HEK293 (cell line): ENCODE measurements around the gene GRID2.

Experiments
- CTCF ChIA-PET: fragments of 350-600 bp; formaldehyde crosslinking; extraction: SDS; loops from one replicate; lab custom pipeline; 2021; ENCODE audit warnings: antibody characterized with exemption; lab: Yijun Ruan, JAX
- POLR2A ChIA-PET: fragments of 300-600 bp; formaldehyde crosslinking; extraction: SDS; loops from one replicate; lab custom pipeline; 2020; ENCODE audit warnings: antibody characterized with exemption, inconsistent platforms; lab: Yijun Ruan, JAX
- H3K27ac ChIP-seq: fragments of 200-500 bp; sonication (Bioruptor generic); 2 replicates; pipeline ENCODE4 v1.5.1; 2014; ENCODE audit warnings: low read depth, low read length, control low read depth, inconsistent platforms; ENCODE audit errors: extremely low read depth
- H3K36me3 ChIP-seq, 2 experiments: fragments of 200-500 bp in 1 of 2; sonication (Bioruptor generic) in 1 of 2; 1 replicate in 1 of 2; 2 replicates in 1 of 2; pipeline ENCODE4 v1.5.1; 2014 to 2017; ENCODE audit warnings: inconsistent platforms in 2 of 2, low read length in 2 of 2; ENCODE audit not compliant: control insufficient read depth in 2 of 2, insufficient read depth in 1 of 2
- H3K4me1 ChIP-seq: fragments of 200-500 bp; sonication (Bioruptor generic); 2 replicates; pipeline ENCODE4 v1.5.1; 2014; ENCODE audit warnings: mild to moderate bottlenecking, low read length, inconsistent platforms; ENCODE audit not compliant: control insufficient read depth, insufficient read depth
- H3K4me3 ChIP-seq: 2 replicates; pipeline ENCODE4 v1.5.1; 2011; ENCODE audit warnings: low read depth, mild to moderate bottlenecking, control low read depth, low read length, moderate library complexity
- H3K9me3 ChIP-seq: fragments of 200-500 bp; sonication (Bioruptor generic); 2 replicates; pipeline ENCODE4 v1.5.1; 2014; ENCODE audit warnings: low read depth, low read length, inconsistent platforms; ENCODE audit not compliant: control insufficient read depth, insufficient read depth
- BCL11A ChIP-seq: fragments of 450-650 bp; formaldehyde crosslinking; IDR thresholded peaks from 2 replicates; pipeline ENCODE4 v1.5.1; 2016; ENCODE audit warnings: low read depth, missing biosample characterization, missing genetic modification characterization
- GFI1B ChIP-seq: fragments of 450-650 bp; formaldehyde crosslinking; IDR thresholded peaks from 2 replicates; pipeline ENCODE4 v1.5.1; 2016; ENCODE audit warnings: missing biosample characterization, missing genetic modification characterization
- GLI4 ChIP-seq: fragments of 450-650 bp; formaldehyde crosslinking; IDR thresholded peaks from 2 replicates; pipeline ENCODE4 v1.5.1; 2016; ENCODE audit warnings: missing biosample characterization, missing genetic modification characterization
- KLF1 ChIP-seq: fragments of 450-650 bp; formaldehyde crosslinking; IDR thresholded peaks from 2 replicates; pipeline ENCODE4 v1.5.1; 2016; ENCODE audit warnings: missing biosample characterization, missing genetic modification characterization
- PATZ1 ChIP-seq: fragments of 450-650 bp; formaldehyde crosslinking; IDR thresholded peaks from 2 replicates; pipeline ENCODE4 v1.5.1; 2016; ENCODE audit warnings: missing biosample characterization, missing genetic modification characterization
- PRDM4 ChIP-seq: fragments of 450-650 bp; formaldehyde crosslinking; IDR thresholded peaks from 2 replicates; pipeline ENCODE4 v1.5.1; 2017; ENCODE audit warnings: missing biosample characterization, missing genetic modification characterization
- SP7 ChIP-seq: fragments of 450-650 bp; formaldehyde crosslinking; IDR thresholded peaks from 2 replicates; pipeline ENCODE4 v1.5.1; 2016; ENCODE audit warnings: missing biosample characterization, missing genetic modification characterization
- ZBTB10 ChIP-seq: fragments of 450-650 bp; formaldehyde crosslinking; IDR thresholded peaks from 2 replicates; pipeline ENCODE4 v1.5.1; 2016; ENCODE audit warnings: missing biosample characterization, missing genetic modification characterization
- ZBTB20 ChIP-seq: fragments of 450-650 bp; formaldehyde crosslinking; IDR thresholded peaks from 2 replicates; pipeline ENCODE4 v1.5.1; 2016; ENCODE audit warnings: missing biosample characterization, missing genetic modification characterization
- ZBTB8A ChIP-seq: fragments of 450-650 bp; formaldehyde crosslinking; IDR thresholded peaks from 2 replicates; pipeline ENCODE4 v1.5.1; 2016; ENCODE audit warnings: missing biosample characterization, missing genetic modification characterization
- ZNF121 ChIP-seq: fragments of 450-650 bp; formaldehyde crosslinking; IDR thresholded peaks from 2 replicates; pipeline ENCODE4 v1.5.1; 2016; ENCODE audit warnings: missing biosample characterization, missing genetic modification characterization
- ZNF138 ChIP-seq: fragments of 450-650 bp; formaldehyde crosslinking; IDR thresholded peaks from 2 replicates; pipeline ENCODE4 v1.5.1; 2016; ENCODE audit warnings: missing biosample characterization, missing genetic modification characterization, borderline replicate concordance
- ZNF18 ChIP-seq: fragments of 450-650 bp; formaldehyde crosslinking; IDR thresholded peaks from 2 replicates; pipeline ENCODE4 v1.5.1; 2016; ENCODE audit warnings: missing biosample characterization, missing genetic modification characterization
- ZNF239 ChIP-seq: fragments of 450-650 bp; formaldehyde crosslinking; IDR thresholded peaks from 2 replicates; pipeline ENCODE4 v1.5.1; 2016; ENCODE audit warnings: missing biosample characterization, missing genetic modification characterization
- ZNF394 ChIP-seq: fragments of 450-650 bp; formaldehyde crosslinking; IDR thresholded peaks from 2 replicates; pipeline ENCODE4 v1.5.1; 2016; ENCODE audit warnings: missing biosample characterization, missing genetic modification characterization, mild to moderate bottlenecking, moderate library complexity, borderline replicate concordance
- ZNF473 ChIP-seq: fragments of 450-650 bp; formaldehyde crosslinking; IDR thresholded peaks from 2 replicates; pipeline ENCODE4 v1.5.1; 2017; ENCODE audit warnings: missing biosample characterization, missing genetic modification characterization
- ZNF48 ChIP-seq: fragments of 450-650 bp; formaldehyde crosslinking; IDR thresholded peaks from 2 replicates; pipeline ENCODE4 v1.5.1; 2016; ENCODE audit warnings: missing biosample characterization, missing genetic modification characterization
- ZNF488 ChIP-seq: fragments of 450-650 bp; formaldehyde crosslinking; IDR thresholded peaks from 2 replicates; pipeline ENCODE4 v1.5.1; 2016; ENCODE audit warnings: missing biosample characterization, missing genetic modification characterization
- ZNF501 ChIP-seq: fragments of 450-650 bp; formaldehyde crosslinking; IDR thresholded peaks from 2 replicates; pipeline ENCODE4 v1.5.1; 2016; ENCODE audit warnings: missing biosample characterization, missing genetic modification characterization
- ZNF610 ChIP-seq: fragments of 450-650 bp; formaldehyde crosslinking; IDR thresholded peaks from 2 replicates; pipeline ENCODE4 v1.5.1; 2016; ENCODE audit warnings: missing biosample characterization, missing genetic modification characterization, borderline replicate concordance
- ZSCAN18 ChIP-seq: fragments of 450-650 bp; formaldehyde crosslinking; IDR thresholded peaks from 2 replicates; pipeline ENCODE4 v1.5.1; 2016; ENCODE audit warnings: missing biosample characterization, missing genetic modification characterization

The GRID2 gene

GRCh38 chr4:93216646-93217045 is 912.9 kb downstream of the GRID2 start:
- Histone ChIP-seq H3K27ac (no peak overlapping the region), H3K4me1 (no peaks in the 10 kb centered on the region), H3K36me3 (no peaks in the 10 kb centered on the region), H3K4me3 (no peak overlapping the region), H3K9me3 (no peaks in the 10 kb centered on the region)
- CTCF ChIA-PET: no interaction called here
- POLR2A ChIA-PET: no interaction called here
- TF ChIP-seq ZNF18 (tag by site-specific recombination): no peak
- TF ChIP-seq GLI4: no peak
- TF ChIP-seq ZBTB10 (tag by site-specific recombination): no peak
- no peak for TF ChIP-seq ZNF239 (tag by site-specific recombination)
- no peak for TF ChIP-seq KLF1 (tag by site-specific recombination)
- no peak for TF ChIP-seq ZNF473 (tag by site-specific recombination)
- TF ChIP-seq GFI1B: no peak
- TF ChIP-seq ZSCAN18 (tag by site-specific recombination): no peak
- no peak for TF ChIP-seq SP7 (tag by site-specific recombination)
- TF ChIP-seq ZBTB20 (tag by site-specific recombination): no peak
- TF ChIP-seq BCL11A (tag by site-specific recombination): no peak
- no peak for TF ChIP-seq ZNF488 (tag by site-specific recombination)

GRCh38 chr4:93217431-93217830 is 913.7 kb downstream of the GRID2 start:
- Histone ChIP-seq H3K4me1 (no peaks in the 10 kb centered on the region), H3K36me3 (no peaks in the 10 kb centered on the region), H3K27ac (no peak overlapping the region), H3K9me3 (no peaks in the 10 kb centered on the region), H3K4me3 (no peak overlapping the region)
- POLR2A ChIA-PET: no interaction called here
- TF ChIP-seq PATZ1 (tag by site-specific recombination): no peak
- no peak for TF ChIP-seq ZNF610 (tag by site-specific recombination)
- no peak for TF ChIP-seq ZBTB8A (tag by site-specific recombination)
- TF ChIP-seq ZNF48 (tag by site-specific recombination): no peak
- no peak for TF ChIP-seq ZNF501 (tag by site-specific recombination)
- TF ChIP-seq ZNF394 (tag by site-specific recombination): no peak
- no peak for TF ChIP-seq ZNF138 (tag by site-specific recombination)
- no peak for TF ChIP-seq ZNF121 (tag by site-specific recombination)
- no peak for TF ChIP-seq PRDM4
- TF ChIP-seq ZBTB10 (tag by site-specific recombination): no peak
- CTCF ChIA-PET: no interaction called here
